Pancreas (tissue), 10 donors: ENCODE results near the gene GNAZ. TPM values are rescaled to one million over a fixed set of nuclear protein-coding genes. Genes with fewer than 3 reads are reported as not detected.

Experiments
- ATAC-seq, 4 donors: fragments of 200-7000 bp; cut with Tn5 transposase; one replicate each; pipeline versions ENCODE4 v1.8.0 to v1.9.1; 2020; ENCODE audit warnings: mild to moderate bottlenecking in 4 of 4, moderate library complexity in 4 of 4
- DNase-seq, 6 donors: peaks; one replicate each; pipeline ENCODE4 v3.0.0-alpha.2; 2020
- FAIRE-seq: peaks from 2 replicates; lab custom pipeline; 2012; peaks lifted over from hg19 to GRCh38; lab: Jason Lieb, UNC
- H3K27ac ChIP-seq, 4 donors: fragments of 200-600 bp; sonication (generic); 1 replicate in 3 of 4; 2 replicates in 1 of 4; pipeline versions ENCODE4 v1.5.0 to v1.8.0; 2020
- H3K27me3 ChIP-seq, 4 donors: fragments of 200-600 bp; one replicate each; pipeline ENCODE4 v1.8.0; 2021
- H3K36me3 ChIP-seq, 3 donors: fragments of 200-600 bp; sonication (generic) in 1 of 3; one replicate each; pipeline versions ENCODE4 v1.5.0 to v1.8.0; 2020 to 2021
- H3K4me1 ChIP-seq, 3 donors: fragments of 200-600 bp; one replicate each; pipeline ENCODE4 v1.8.0; 2021
- H3K4me3 ChIP-seq, 4 donors: fragments of 200-600 bp; sonication (generic) in 2 of 4; one replicate each; pipeline versions ENCODE4 v1.5.0 to v1.8.0; 2020 to 2021
- H3K9me3 ChIP-seq, 4 donors: fragments of 200-600 bp; one replicate each; pipeline ENCODE4 v1.8.0; 2021
- WGBS, 2 donors: extraction: QIAGEN DNeasy Blood & Tissue Kit; methylation state at CpG; one replicate each; pipeline ENCODE4 v1.1.7; 2013; 5-methylcytosine and 5-hydroxymethylcytosine counted together
- intact Hi-C, 3 donors: fragments of 100-400 bp; cut with DNase I; formaldehyde crosslinking; loops; one replicate each; pipeline versions ENCODE4 v1.11.1 to v1.14.2; 2022
- polyA plus RNA-seq, 2 donors: library from polyadenylated mRNA; stranded (reverse); fragments of 200-250 nt; gene quantifications; one replicate each; pipeline ENCODE4 v1.2.3, GENCODE V29; 2013
- total RNA-seq, 6 donors: library from RNA; stranded (reverse); fragmentation: NEBNext Ultra II Directional in 4 of 6; extraction: Animal tissue kit (Norgen Biotek cat#: 25700) in 4 of 6; gene quantifications; one replicate each; pipeline versions ENCODE4 v1.2.1 to v1.2.4, GENCODE V29; 2021 to 2023
- TF ChIP-seq, protein P1 (sequence below), 4 donors: fragments of 200-600 bp; sonication (generic) in 3 of 4; IDR thresholded peaks; one replicate each; pipeline versions ENCODE4 v1.5.0 to v1.8.0; 2021; ENCODE audit warnings: antibody characterized with exemption in 4 of 4
- donor health status: healthy with polysubstance abuse.
- donor health status: DM: no; HTN: no; CAD: no; lungs with moderate emphysema.
- donor health status: DM: no; HTN: no; CAD: no.
- donor health status: control.
- donor health status: control.
- donor health status: Bipolar disorder and iron deficiency.
- donor health status: DM: yes; HTN: yes; CAD: no.
- donor health status: DM: no; HTN: no; CAD: no.
- donor health status: DM: no; HTN: no; CAD: no.
- donor health status: DM: yes; HTN: yes; CAD: no.

The GNAZ gene
- total and polyA plus RNA-seq, 8 donors: 0.88 to 9.7 (median 2.1) TPM

GRCh38 chr22:23118647-23119493 is 48.6 kb downstream of the GNAZ start:
- intact Hi-C loops: no loop called here
- WGBS, 2 donors: 81 to 85% methylated on average over 7 of the region's 7 CpGs
- no peaks in the 10 kb centered on the region for H3K27me3 ChIP-seq
- FAIRE-seq (no peak), ATAC-seq (no peak), DNase-seq (no peak)
- H3K4me3 ChIP-seq: no peak overlapping the region
- no peaks in the 10 kb centered on the region for H3K9me3 ChIP-seq
- TF ChIP-seq, protein P1, sequence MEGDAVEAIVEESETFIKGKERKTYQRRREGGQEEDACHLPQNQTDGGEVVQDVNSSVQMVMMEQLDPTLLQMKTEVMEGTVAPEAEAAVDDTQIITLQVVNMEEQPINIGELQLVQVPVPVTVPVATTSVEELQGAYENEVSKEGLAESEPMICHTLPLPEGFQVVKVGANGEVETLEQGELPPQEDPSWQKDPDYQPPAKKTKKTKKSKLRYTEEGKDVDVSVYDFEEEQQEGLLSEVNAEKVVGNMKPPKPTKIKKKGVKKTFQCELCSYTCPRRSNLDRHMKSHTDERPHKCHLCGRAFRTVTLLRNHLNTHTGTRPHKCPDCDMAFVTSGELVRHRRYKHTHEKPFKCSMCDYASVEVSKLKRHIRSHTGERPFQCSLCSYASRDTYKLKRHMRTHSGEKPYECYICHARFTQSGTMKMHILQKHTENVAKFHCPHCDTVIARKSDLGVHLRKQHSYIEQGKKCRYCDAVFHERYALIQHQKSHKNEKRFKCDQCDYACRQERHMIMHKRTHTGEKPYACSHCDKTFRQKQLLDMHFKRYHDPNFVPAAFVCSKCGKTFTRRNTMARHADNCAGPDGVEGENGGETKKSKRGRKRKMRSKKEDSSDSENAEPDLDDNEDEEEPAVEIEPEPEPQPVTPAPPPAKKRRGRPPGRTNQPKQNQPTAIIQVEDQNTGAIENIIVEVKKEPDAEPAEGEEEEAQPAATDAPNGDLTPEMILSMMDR (IDR thresholded peaks at IDR 0.05): no peak
- H3K4me1 ChIP-seq: no peaks in the 10 kb centered on the region
- no peaks in the 10 kb centered on the region for H3K36me3 ChIP-seq
- no peak overlapping the region for H3K27ac ChIP-seq

DNA sequence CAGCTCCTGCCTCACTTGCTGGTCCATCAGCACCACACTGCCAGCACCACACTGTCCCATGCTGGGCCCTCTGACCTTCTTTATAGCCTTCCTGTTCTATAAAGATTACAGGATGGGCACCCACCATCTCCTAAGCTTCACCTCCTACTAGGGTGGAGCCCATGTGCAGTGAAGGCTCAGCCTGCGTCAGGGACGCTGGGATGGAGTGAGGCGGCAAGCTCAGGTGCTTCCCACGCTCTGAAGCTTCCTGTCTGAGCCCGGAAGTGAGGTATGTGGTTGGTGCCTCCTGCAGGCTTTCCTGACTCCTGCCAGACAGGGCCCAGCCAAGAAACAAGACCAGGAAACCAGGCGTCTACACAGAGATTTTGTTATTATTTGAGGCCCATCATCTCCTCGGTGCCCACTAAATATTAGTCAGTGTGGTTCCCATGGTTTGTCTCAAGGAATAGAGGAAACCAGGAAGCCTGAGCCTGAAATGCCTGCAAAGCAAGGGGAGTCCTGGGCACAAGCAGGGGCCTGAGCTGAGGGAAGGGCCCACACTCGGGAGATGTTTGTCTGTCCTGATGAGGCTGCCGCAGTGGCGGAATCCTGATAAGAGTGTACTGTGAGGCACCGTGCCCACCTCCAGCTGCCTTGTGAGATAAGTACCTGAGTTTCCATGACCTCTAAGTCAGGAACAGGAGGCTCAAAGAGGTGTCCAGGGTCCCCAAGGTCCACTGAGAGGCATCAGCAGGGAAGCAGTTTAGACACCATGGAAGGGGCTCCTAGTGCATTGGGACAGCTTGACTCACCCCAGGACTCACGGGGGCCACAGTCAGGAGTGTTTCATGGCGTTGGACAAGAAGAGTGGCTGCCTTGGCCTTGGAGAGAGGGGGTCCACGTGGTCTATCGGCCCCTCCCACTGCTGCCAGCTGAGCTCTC is 49.4 kb downstream of the GNAZ start:
- no peak overlapping the region for H3K4me3 ChIP-seq
- no peak overlapping the region for H3K27ac ChIP-seq
- H3K36me3 ChIP-seq: no peaks in the 10 kb centered on the region
- H3K9me3 ChIP-seq: no peaks in the 10 kb centered on the region
- no peaks in the 10 kb centered on the region for H3K27me3 ChIP-seq
- peak in 1 of 4 donors; percentile 42 for ATAC-seq
- intact Hi-C loops: loop anchor here in 2 of 3 donors (10.0 kb wide), 2 partner anchors 165 to 265 kb away; no protein-coding TSS in a partner anchor
- WGBS, 2 donors: 57 to 58% methylated on average over 15 of the region's 15 CpGs
- H3K4me1 ChIP-seq: no peaks in the 10 kb centered on the region
- FAIRE-seq: no peak
- TF ChIP-seq, protein P1 (IDR thresholded peaks at IDR 0.05): no peak
- DNase-seq: no peak

DNA sequence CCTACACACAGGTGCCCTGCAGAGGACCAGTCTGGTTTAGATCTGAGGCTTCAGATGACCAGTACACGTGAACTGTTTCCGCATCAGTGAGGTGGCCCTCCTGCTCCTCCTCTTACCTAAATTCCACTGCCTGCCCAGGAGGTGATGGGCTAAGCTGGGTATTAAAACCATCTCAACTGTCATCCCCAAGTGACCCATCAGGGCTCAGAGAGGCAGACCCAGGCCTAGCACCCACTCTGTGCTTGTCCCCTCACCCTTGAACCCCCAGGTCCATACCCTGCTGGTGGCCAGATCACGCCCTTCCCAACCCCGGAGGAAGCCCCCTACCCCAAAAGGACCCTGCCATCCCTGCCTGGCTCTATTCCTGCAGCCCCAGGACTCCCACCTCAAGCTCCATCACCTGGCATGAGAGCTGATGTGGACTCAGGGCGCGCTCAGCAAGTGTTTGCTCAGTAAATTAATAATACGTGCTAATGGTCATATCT is 50.1 kb downstream of the GNAZ start:
- TF ChIP-seq, protein P1 (IDR thresholded peaks at IDR 0.05): no peak
- no peak overlapping the region for H3K27ac ChIP-seq
- no peaks in the 10 kb centered on the region for H3K4me1 ChIP-seq
- H3K4me3 ChIP-seq: no peak overlapping the region
- H3K27me3 ChIP-seq: no peaks in the 10 kb centered on the region
- 81 to 84% methylated on average over 7 of the region's 7 CpGs for WGBS, 2 donors
- H3K9me3 ChIP-seq: no peaks in the 10 kb centered on the region
- intact Hi-C loops: loop anchor here in 2 of 3 donors (10.0 kb wide), 2 partner anchors 166 to 266 kb away; no protein-coding TSS in a partner anchor
- ATAC-seq: no peak
- no peak for FAIRE-seq
- DNase-seq: no peak
- H3K36me3 ChIP-seq: no peaks in the 10 kb centered on the region

DNA sequence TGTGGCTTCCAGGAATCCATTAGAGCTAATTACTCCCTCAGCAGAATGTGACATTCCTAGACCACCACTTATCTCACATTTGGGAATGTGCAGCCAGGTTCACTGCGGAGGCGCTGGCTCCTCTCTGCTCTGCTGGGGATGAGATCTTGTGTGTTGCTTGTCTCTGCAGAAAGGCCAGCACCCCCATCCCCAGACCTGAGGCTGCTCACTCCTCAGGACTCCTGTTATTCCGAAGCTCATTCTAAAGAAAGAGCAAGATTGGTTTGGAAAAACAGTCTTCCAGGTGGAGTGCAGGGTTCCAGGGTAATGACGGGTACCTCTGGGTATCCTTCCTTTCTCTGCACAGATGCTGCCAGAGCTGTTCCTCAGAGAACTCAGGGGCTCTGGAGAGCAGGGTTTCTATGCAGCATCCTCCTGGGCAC is 50.7 kb downstream of the GNAZ start:
- intact Hi-C loops: loop anchor here in 2 of 3 donors (10.0 kb wide), 2 partner anchors 166 to 266 kb away; no protein-coding TSS in a partner anchor
- FAIRE-seq: no peak

More for the DNA sequence above, 50.7 kb downstream of the GNAZ start:
- Histone ChIP-seq H3K36me3 (no peaks in the 10 kb centered on the region), H3K4me1 (no peaks in the 10 kb centered on the region), H3K27me3 (no peaks in the 10 kb centered on the region), H3K9me3 (no peaks in the 10 kb centered on the region), H3K27ac (no peak overlapping the region), H3K4me3 (no peak overlapping the region)
- no peak for ATAC-seq
- TF ChIP-seq, protein P1 (IDR thresholded peaks at IDR 0.05): no peak
- WGBS, 2 donors: 69 to 76% methylated on average over 4 of the region's 4 CpGs
- DNase-seq: no peak
